Spleen (tissue), 11 donors: ENCODE results near the gene NPB. TPM values are rescaled to one million over a fixed set of nuclear protein-coding genes. Genes with fewer than 3 reads are reported as not detected.

Source experiments
- DNase-seq: peaks from one replicate; pipeline ENCODE4 v3.0.0-alpha.2; 2020
- H3K27ac ChIP-seq, 8 donors: fragments of 200-600 bp; sonication (generic) in 7 of 8; 1 replicate in 4 of 8; 2 replicates in 4 of 8; pipeline versions ENCODE4 v1.5.0 to v1.8.0; 2016 to 2021; ENCODE audit warnings: inconsistent platforms in 4 of 8, mild to moderate bottlenecking in 4 of 8, moderate library complexity in 1 of 8
- H3K27me3 ChIP-seq, 7 donors: fragments of 200-600 bp; sonication (generic) in 6 of 7; replicated peaks in 1 of 7; 1 replicate in 4 of 7; 2 replicates in 3 of 7; pipeline versions ENCODE4 v1.5.0 to v1.8.0; 2016 to 2021; ENCODE audit warnings: inconsistent platforms in 3 of 7, mild to moderate bottlenecking in 1 of 7
- H3K36me3 ChIP-seq, 6 donors: fragments of 200-600 bp; sonication (generic) in 5 of 6; 1 replicate in 4 of 6; 2 replicates in 2 of 6; pipeline versions ENCODE4 v1.5.0 to v1.8.0; 2016 to 2021; ENCODE audit warnings: inconsistent platforms in 2 of 6
- H3K4me1 ChIP-seq, 6 donors: fragments of 200-600 bp; sonication (generic) in 5 of 6; 1 replicate in 3 of 6; 2 replicates in 3 of 6; pipeline versions ENCODE4 v1.5.0 to v1.8.0; 2016 to 2021; ENCODE audit warnings: inconsistent platforms in 3 of 6
- H3K4me3 ChIP-seq, 8 donors: fragments of 200-600 bp; sonication (generic) in 7 of 8; 1 replicate in 4 of 8; 2 replicates in 4 of 8; pipeline versions ENCODE4 v1.5.0 to v1.8.0; 2016 to 2021; ENCODE audit warnings: inconsistent platforms in 4 of 8, mild to moderate bottlenecking in 4 of 8, moderate library complexity in 2 of 8
- H3K9me3 ChIP-seq, 8 donors: fragments of 200-600 bp; sonication (generic) in 7 of 8; 1 replicate in 4 of 8; 2 replicates in 4 of 8; pipeline versions ENCODE4 v1.5.0 to v1.8.0; 2016 to 2021; ENCODE audit warnings: inconsistent platforms in 4 of 8
- CTCF ChIP-seq, 11 experiments: fragments of 200-600 bp in 7 of 11; fragments of 450-650 bp in 4 of 11; sonication (generic) in 4 of 11; IDR thresholded peaks in 8 of 11; conservative IDR thresholded peaks in 3 of 11; 1 replicate in 7 of 11; 2 replicates in 4 of 11; pipeline versions ENCODE4 v1.4.0 to v1.8.0; 2016 to 2021; ENCODE audit warnings: antibody characterized with exemption in 11 of 11, inconsistent platforms in 4 of 11, mild to moderate bottlenecking in 1 of 11
- POLR2A ChIP-seq, 3 donors: fragments of 450-650 bp; IDR thresholded peaks; one replicate each; pipeline ENCODE4 v1.5.1; 2017; ENCODE audit warnings: antibody characterized with exemption in 3 of 3, mild to moderate bottlenecking in 1 of 3
- POLR2AphosphoS5 ChIP-seq, 3 donors: sonication (generic); formaldehyde crosslinking; IDR thresholded peaks; one replicate each; pipeline ENCODE4 v1.5.1; 2017; ENCODE audit warnings: antibody characterized with exemption in 3 of 3
- WGBS, 5 donors: extraction: QIAGEN DNeasy Blood & Tissue Kit in 3 of 5; methylation state at CpG; one replicate each; pipeline versions ENCODE4 v1.1.5 to v1.1.7; 2013 to 2018; 5-methylcytosine and 5-hydroxymethylcytosine counted together
- intact Hi-C: fragments of 100-400 bp; cut with DNase I; formaldehyde crosslinking; loops from one replicate; pipeline ENCODE4 v1.15.0; 2023; ENCODE audit warnings: low total_unique reads
- polyA plus RNA-seq, 3 donors: library from polyadenylated mRNA; stranded (reverse); fragments of 200-250 nt; gene quantifications; one replicate each; pipeline ENCODE4 v1.2.1, GENCODE V29; 2013
- total RNA-seq, 7 donors: library from RNA; depleted of rRNA in 3 of 7; stranded (reverse); fragments of >200 nt in 3 of 7; fragmentation: NEBNext Ultra II Directional in 4 of 7; extraction: Animal tissue kit (Norgen Biotek cat#: 25700) in 4 of 7; gene quantifications; one replicate each; pipeline versions ENCODE4 v1.1.0 to v1.2.1, GENCODE V29; 2016 to 2021
- donor health status: healthy with polysubstance abuse.
- donor health status: DM: no; HTN: no; CAD: no; lungs with moderate emphysema.
- donor health status: DM: no; HTN: no; CAD: no.
- donor health status: Bipolar disorder and iron deficiency.
- donor health status: healthy.
- donor health status: DM: no; HTN: no; CAD: no.
- donor health status: DM: yes; HTN: yes; CAD: no.

The NPB gene
- total and polyA plus RNA-seq, 10 donors: 0.23 to 4.8 (median 1.5) TPM; not detected in 1

DNA sequence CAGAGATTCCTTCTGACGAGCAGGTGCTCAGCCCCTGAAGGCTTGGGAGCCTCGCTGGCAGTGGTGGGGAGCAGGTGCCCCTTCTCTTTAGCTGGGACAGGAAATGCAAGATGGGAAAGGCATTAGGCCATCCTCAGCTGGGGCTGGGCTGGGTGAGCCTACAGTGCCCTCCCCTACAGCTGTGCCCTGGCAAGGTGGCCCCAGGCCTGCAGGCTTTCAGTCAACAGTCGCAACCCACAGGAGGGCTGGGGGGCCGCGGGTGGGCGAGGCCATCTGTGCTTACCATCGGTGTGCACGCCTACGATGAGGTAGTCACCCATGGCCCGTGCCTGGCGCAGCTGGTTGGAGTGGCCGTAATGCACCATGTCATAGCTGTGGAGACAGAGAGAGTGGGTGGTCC, 7.2 kb downstream of the NPB start:
- Histone ChIP-seq H3K36me3 (peaks cover 2 to 78% (median 37%) of the 10 kb centered on the region in 6 donors), H3K27ac (no peak overlapping the region), H3K9me3 (no peaks in the 10 kb centered on the region), H3K27me3 (no peaks in the 10 kb centered on the region), H3K4me3 (no peak overlapping the region), H3K4me1 (peaks cover 8 to 33% (median 21%) of the 10 kb centered on the region in 6 donors)
- TF ChIP-seq POLR2AphosphoS5 (IDR thresholded peaks at IDR 0.05) (no peak), CTCF (IDR thresholded peaks at IDR 0.05 in 8 of 11, conservative IDR thresholded peaks at IDR 0.05 in 3 of 11) (no peak), POLR2A (IDR thresholded peaks at IDR 0.05) (no peak)
- 91 to 95% (median 94%) methylated on average over 4 to 12 of the region's 12 CpGs for WGBS, 5 donors
- no peak for DNase-seq
- intact Hi-C loops: no loop called here

DNA sequence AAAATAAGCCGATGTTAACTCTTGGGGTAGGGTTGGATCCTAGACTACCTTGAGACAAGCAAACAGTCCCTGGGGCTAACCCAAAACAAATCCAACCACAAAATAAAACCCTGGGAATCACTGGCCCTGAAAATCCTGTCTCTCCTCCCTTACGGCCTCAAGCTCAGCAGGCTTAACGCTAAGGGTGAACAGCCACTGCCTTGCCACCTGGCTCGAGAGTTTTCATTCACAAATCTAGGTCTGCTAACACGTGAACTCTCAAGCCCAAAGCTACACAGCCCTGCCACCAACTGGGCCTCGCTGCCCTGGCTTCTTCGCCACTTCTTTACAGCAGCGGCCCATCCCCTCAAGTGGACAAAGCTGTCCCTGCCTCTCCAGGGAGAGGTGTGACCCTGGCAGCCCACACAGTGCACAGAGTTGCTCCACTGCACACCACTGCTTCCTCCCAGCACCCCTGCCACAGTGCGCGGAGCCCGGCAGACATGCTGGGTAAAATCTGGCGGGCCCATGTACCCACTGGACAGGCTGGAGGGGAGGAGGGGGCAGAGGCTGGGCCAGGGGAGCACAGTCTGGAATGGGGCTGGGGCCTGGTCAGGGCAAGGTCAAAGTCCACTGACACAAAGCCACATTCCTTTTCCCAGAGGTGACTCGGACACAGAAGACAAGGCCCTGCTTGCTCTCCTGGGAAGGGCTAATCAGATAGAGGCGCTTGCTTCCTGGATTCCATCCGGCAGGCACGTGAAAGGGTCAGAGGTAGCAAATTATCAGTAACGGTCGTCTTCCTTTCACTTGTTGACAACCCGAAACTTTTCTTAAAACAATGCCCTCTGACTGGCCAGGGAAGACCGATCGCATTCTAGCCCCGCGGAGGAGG, 8.2 kb downstream of the NPB start:
- peak; percentile 77 for DNase-seq
- H3K27ac ChIP-seq: peak overlapping the region in 5 of 8 donors; percentile 20 to 81 (median 66)
- intact Hi-C loops: no loop called here
- peaks cover 2 to 78% (median 45%) of the 10 kb centered on the region in 6 donors for H3K36me3 ChIP-seq
- H3K9me3 ChIP-seq: no peaks in the 10 kb centered on the region
- 33 to 44% (median 39%) methylated on average over 20 to 23 of the region's 23 CpGs for WGBS, 5 donors
- TF ChIP-seq POLR2AphosphoS5 (IDR thresholded peaks at IDR 0.05) (peak in 1 of 3 donors; percentile 7), CTCF (IDR thresholded peaks at IDR 0.05 in 8 of 11, conservative IDR thresholded peaks at IDR 0.05 in 3 of 11) (no peak)
- H3K27me3 ChIP-seq: no peaks in the 10 kb centered on the region
- peak overlapping the region; percentile 73 to 94 (median 78) for H3K4me3 ChIP-seq
- peaks cover 8 to 36% (median 21%) of the 10 kb centered on the region in 6 donors for H3K4me1 ChIP-seq

DNA sequence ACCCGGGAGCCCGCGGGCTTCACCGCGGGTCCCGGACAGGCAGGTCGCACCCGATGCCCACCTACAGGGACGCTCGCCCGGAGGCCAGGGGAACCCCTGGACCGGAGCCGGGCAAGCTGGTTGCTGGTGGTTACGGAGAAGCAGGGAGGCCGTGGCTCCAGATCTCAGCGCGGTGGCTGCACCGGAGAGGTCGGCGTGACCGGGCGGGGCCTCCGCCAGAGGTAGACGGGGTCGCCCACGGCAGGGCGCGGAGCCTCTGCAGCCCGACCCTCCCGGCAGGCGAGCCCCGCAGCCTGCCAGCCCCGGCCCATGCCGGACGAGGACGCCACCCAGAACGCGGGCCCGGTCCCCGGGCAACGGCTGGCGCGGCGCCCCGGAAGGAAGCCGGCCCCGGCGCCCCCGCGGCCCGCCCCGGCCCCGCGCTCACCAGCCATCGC, 8.8 kb downstream of the NPB start:
- DNase-seq: no peak
- intact Hi-C loops: no loop called here
- TF ChIP-seq CTCF (IDR thresholded peaks at IDR 0.05 in 8 of 11, conservative IDR thresholded peaks at IDR 0.05 in 3 of 11): no peak
- no peak for TF ChIP-seq POLR2AphosphoS5 (IDR thresholded peaks at IDR 0.05)
- no peak for TF ChIP-seq POLR2A (IDR thresholded peaks at IDR 0.05)
- Histone ChIP-seq H3K9me3 (no peaks in the 10 kb centered on the region), H3K27me3 (no peaks in the 10 kb centered on the region), H3K36me3 (peaks cover 2 to 78% (median 51%) of the 10 kb centered on the region in 6 donors), H3K4me3 (peak overlapping the region; percentile 73 to 94 (median 78)), H3K4me1 (peaks cover 8 to 43% (median 24%) of the 10 kb centered on the region in 6 donors), H3K27ac (peak overlapping the region in 5 of 8 donors; percentile 20 to 81 (median 66))
- 0 to 3% (median 1%) methylated on average over 14 to 55 of the region's 55 CpGs for WGBS, 5 donors
